ENCODE measurements around the gene CNTNAP5.

The CNTNAP5 gene

DNA sequence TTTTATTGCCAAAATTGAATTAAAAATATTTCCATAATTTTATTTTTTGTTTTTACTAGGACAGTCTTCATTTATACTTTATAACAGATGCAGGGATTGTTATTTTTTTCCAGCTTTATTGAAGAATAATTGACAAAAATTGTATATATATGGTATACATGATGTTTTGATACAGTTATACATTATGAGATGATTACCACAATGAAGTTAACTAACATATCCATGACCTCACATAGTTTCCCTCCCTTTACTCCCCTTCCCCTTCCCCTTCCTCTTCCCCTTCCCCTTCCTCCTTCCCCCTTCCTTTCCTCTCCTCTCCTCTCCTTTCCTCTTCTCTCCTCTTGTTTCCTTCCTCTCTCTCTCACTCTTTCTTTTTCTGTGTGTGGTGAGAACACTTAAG lies 700.1 kb downstream of the CNTNAP5 start:
- no peak for DNase-seq

DNA sequence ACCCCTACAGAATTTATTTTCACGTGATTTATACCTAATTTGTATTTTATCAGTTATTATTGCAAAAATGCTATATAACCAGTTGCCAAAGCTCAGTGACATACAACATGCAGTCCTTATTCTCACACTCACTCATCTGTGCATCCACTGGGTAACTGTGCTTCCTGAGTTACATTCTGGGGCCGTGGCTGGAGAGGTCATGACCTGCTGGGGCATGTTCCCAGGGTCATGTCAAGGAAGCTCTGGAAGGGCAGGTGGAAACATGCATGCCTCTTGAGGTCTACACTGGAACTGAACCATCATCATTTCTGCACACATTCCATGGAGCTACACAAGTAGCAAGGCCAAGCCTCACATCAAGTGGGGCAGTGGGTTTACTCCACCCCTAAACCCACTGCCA lies 715.5 kb downstream of the CNTNAP5 start:
- no peak for DNase-seq

DNA sequence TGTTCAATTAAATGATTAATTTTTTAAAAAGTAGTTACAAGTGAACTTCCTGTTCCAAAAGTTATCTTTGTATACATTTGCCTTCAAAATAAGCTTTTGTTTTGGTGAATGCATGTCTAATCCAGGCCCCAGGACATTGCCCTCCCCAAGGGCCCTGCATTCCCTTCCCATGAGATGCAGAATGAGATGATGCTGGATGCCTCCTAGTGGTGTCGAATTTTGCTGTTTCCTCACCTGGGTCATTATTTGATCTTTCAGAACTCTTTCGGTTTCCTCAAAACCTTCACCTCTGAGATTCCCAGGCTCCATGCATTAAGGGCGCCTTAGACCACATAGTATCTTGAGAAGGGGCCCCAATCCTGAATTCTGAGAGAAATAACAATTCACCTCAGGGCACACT lies 728.8 kb downstream of the CNTNAP5 start:
- no peak for DNase-seq

DNA sequence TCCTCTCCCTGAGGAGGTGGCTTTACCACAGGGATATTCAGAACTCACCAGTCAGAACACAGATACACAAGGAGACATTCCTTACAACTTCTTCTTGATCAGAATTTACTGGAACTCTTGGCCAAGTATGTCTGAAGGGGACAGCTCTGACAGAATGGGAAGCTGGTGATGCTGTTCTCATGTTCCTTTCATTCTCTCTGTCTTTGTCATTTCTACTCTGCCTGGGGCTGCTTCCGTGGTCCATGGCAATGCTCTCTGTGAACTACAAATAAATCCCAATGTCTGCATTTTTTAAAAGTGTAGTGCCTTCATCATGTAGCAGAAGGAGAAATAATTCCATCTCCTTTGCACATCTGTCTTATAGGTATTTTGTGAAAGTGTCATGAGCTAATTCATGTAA lies 730.3 kb downstream of the CNTNAP5 start:
- DNase-seq, result peak; percentile 5

DNA sequence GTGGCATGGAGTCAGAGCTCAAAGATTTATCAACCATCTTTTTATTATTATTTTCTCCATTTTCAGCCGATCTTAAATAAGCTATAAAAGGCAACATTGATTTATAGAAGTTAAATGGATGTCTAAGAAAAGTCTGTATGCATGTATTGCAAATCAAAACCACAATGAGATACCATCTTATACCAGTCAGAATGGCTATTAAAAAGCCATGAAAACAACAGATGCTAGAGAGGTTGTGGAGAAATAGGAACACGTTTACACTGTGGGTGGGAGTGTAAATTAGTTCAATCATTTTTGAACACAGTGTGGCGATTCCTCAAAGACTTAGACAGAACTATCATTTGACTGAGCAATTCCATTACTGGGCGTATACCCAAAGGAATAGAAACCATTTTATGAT lies 731.0 kb downstream of the CNTNAP5 start:
- no peak for DNase-seq

DNA sequence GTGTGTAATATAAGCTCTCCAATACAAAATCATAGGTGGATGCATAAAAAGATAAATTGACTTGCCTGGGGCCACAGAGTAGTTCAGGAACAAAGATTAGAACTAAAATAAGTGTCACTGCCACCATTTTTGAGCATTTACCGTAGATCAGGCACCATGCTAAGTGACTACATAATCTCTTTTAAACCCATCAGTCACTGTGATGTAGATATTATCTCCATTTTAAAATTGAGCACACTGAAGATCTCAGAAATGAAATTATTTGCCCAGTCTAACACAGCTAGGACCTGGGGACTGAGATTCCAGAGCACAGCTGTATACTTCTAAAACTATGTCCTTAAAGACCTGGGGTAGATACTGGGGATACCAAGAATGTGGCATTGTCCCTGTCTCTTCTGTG lies 737.3 kb downstream of the CNTNAP5 start:
- no peak for DNase-seq

DNA sequence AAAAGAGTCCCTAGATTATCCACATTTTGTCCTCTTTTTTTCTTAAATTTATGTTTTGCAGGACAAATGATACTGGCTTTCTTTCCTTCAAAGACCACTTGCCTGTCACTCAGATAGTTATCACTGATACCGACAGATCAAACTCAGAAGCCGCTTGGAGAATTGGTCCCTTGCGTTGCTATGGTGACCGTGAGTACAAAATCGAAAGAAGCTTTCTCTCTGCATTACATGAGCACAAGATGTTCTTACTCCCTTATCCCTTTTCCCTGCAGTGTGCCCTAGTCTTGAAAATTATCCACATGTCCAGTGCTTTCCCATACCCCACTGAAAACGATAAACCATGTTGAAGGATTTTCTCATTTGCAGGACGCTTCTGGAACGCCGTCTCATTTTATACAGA lies 738.5 kb downstream of the CNTNAP5 start:
- no peak for DNase-seq

DNA sequence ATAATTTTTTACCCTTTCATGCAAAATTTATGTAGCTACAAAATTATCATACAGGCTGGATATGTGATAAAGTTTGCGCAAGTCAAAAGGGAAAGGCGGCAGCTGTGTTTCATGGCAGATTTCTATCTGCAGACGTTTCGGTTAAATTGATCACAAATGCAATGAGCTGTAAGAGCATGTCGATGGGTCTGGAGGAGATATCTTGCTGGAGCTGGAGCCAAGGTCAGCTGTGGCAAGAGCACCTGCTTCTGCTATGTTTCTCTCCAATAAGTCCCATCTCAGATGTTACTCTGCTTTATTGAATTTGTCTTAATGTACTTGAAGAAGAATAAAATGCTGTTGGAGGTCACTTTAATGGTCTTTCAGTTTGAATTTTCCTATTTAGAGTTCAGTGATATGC lies 749.7 kb downstream of the CNTNAP5 start:
- no peak for DNase-seq

DNA sequence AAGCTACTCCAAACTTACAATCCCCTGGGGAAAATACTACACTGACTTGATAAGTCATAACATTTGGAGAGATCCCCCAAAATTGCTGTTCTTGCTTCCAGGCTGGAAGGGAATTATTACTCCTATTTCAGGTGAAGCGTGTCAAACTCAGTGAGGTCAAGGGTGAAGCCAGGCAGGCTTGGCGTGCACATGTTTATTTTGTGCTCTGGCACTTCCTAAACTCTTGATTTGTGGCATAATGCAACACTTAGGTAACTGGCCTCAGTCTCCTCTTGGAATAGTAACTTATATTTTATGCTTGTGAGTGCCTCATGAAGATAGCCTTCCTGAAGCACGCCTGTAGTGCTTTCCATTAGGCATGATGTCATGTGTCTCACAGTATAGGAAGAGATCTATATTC lies 751.2 kb downstream of the CNTNAP5 start:
- DNase-seq, result no peak

DNA sequence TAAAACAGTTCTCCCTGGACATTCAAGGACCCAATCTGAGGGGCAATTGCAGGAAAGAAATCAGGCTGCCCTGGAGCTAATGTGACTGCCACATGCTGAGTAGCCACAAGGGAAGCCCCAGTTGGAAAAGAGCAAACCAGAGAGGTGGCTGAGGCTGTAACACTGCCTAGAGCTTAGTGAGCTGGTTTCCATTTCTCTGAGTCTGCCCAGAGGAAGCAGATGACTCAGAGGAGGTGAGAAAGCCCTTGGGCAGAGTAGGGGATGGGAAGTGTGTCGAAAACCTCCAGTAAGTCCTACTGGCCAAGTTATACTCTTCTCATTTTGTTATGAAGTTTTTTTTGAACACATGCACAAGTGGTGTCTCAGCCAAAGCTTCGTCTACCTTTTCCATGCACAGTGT lies 753.0 kb downstream of the CNTNAP5 start:
- peak; percentile 70 for DNase-seq

DNA sequence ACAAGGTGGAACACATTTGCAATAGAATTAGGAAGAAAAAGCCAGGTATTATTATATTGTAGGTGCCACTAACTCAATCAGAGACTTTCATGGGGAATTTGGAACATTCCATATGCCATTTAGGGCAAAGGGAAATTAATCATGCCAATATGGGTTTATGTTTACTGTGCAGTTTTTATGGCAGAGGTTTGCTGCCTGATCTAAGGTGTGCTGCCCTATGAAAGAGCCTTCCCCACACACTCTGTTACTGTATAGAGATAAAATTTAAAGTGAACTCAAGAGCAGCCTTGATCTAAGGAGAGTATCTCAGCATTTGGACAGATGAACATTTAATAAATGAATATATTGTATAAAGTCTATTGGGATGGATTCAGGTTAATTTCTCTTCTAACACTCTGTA lies 771.6 kb downstream of the CNTNAP5 start:
- no peak for DNase-seq

DNA sequence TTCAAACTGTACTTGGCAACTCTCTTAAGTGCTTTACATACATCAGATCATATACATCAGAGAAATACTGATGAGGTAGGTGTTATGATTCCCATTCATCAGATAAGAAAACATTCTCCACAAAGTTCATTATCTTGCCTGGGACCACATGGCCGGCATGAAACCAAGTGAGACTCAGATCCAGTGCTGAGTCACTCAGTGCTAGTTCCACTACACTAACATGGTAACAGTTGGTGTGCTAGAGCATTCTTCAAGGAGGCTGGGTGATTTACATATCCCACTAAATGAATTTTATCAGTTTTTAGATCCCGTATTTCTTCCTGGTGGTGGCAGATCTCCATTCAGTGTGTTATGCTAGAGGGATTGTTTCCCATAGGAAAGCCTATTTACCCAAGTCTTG lies 772.0 kb downstream of the CNTNAP5 start:
- no peak for DNase-seq

DNA sequence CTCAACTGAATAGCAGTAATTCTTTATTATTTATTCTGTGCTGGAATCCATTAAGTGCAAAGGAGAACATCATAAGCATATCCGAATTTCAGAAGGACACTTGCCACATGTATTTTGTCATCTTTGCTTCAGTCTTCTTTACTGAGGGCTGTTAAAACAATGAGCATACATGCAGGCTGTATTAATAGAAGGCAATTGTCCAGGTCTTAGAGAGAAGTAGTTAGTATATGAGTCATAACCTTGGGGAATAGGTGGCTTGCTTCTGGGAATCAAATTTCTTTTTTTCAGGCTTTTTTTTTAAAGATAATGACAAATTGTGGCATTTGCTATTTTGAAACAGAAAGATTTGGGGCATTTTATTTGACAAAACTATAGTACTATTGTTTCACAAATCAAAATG lies 773.5 kb downstream of the CNTNAP5 start:
- no peak for DNase-seq

DNA sequence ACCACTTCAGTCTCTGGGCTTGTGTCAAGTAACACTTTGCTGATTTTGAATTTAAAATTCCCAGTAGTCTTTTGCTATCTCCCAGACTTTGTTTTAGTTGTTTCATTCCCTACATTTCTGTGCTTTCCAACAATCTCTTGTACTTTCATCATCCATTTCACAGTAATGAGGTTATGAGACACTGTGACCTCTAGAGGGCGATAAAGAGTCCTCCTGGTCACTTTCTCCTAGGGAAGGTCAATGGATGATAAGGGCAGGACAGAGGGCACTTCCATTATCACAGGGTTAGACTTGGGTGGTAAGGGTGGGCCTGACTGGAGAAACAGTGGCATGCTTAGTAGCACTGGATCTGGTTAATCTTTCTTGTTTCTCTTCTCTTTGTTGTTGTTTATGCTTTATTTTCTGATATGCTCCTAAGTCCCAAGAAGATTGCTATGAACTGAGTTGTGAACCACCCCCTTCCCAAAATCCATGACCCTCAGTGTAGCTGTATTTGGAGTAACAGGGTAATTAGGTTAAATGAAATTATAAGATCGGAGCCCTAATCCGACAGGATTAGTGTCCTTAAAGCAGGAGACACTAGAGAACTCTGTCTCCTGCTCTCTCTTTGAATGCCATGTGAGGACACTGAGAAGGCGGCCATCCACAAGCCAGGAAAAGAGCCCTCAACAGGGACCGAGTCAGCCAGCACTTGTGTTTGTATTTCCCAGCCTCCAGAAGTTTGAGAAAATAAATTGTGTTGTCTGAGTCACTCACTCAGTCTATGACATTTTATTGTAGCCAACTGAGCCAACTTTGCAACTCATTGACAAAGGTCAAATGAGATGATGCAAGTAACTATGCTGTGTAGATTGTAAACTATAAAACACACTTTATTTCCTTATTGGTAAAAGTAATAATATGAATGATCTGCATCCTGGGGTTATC lies 779.2 kb downstream of the CNTNAP5 start:
- no peak for DNase-seq

DNA sequence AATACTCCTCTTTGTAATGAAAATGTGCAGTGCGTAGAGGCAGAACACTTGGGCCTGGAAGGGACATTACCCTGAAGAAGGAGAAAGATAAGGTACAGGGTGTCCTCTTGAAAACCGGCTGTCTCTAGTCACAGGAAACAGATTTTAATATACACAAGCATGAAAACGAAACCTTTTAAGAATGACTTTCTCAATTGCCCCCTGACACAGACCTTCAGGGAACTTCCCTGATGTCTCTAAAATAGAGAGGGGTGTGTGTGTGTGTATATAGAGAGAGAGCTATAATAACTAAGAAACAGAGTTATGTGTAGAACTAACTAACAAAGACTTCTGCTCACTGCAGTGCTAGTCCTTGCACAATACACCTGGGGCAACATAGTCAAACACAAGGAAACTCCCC lies 780.0 kb downstream of the CNTNAP5 start:
- DNase-seq, result no peak

DNA sequence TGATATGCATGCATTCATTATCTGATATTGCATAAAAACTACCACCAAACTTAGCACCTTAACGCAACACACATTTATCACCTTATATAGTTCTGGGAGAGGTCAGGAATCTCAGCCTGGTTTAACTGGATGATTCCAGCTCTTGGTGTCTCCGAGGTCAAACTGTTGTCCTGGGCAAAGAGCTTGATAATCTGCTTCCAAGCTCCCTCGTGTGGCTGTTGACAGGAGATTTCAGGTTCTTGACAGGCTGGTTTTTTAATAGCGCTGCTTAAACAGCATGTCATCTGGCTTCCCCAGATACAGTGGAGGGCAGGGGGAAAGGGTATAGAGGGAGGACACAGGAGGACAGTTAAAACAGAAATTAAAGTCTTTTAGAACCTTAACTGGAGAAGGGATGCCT lies 785.0 kb downstream of the CNTNAP5 start:
- DNase-seq, result no peak

DNA sequence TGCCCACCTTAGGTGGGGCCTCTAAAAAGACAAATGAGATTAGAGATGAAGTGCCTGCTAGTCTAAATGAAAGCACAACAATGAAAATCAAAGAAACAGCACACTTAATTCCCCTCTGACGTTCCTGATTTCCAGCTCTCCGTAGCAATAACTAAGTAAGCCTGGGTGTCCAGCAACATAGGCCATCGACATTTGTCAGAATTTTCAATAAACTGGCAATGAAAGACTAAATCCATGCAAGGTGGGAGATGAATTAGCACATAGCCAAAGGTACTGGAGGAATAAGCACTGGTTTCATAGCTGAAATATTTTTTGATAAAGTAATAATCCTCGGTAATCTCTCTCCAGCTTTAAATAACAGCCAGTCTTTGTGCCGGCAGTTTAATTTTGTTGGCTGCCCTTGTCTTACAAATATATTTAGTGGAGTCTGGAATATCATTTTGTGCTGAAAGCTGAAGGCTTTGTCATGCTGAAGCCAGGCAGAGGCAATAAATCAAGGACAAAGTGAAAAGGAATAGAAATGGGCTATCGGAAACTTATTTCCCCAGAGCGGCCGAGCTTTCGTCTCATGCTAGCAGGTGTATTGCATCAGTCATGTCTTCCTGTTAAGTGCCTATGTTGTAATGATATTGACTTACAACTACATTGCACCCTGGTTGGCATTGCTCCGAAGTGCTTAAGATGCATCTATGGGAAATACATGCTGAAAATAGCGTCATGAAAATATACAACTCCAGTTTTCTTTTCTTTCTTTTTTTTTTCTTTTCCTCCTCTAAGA lies 790.1 kb downstream of the CNTNAP5 start:
- DNase-seq, result no peak

DNA sequence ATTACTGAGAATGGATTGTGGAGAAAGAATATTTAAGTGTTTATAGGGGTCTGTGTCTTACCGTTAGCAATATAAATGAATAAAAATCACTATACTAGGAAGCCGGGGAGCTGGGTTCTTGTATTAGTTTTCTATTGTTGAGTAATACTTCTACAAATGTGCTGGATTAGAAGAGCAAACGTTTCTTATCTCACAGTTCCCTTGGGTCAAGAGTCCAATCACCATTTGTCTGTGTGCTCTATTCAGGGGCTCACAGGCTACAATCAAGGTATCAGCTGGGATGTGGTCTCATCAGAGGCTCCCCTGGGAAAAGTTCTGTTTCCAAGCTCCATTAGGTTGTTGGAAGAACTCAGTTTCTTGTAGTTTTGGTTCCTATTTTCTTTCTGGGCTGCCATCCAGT lies 790.9 kb downstream of the CNTNAP5 start:
- DNase-seq, result no peak

DNA sequence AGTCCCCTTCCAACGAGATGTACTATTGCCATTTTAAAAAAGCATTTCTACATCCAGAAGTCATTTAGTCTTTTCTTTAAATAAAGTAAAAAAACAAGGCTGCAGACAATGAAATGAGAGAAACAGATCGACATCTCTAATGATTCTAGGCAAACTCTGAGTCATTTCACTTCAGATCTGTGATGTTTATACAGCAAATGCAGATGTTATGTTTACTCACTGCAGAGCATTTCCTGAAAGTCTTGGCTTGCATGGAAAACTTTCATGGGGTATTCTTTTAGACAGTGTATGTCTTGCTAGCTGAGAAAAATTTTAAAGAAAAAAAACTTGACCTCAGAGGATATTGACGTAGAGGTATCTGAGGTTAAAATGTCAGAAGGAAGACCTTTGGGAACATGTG lies 797.4 kb downstream of the CNTNAP5 start:
- DNase-seq, result no peak

DNA sequence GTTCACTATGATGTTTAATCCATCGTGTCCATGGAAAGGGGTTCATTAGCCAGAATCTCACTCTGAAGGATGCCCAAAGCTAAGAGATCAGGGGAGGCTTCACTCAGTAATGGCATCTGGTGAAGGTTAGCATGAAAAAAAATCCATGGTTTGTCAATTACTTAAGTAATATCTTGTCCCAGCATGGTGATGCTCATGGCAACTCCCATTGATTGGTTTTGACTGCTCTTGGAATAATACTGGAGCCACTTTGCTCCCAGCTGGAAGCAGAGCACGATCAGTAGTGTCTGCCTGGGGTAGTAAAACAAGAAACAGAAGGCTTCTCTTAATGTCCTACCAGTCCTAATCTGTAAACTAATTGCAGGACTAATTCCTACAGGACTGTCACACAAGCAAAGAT lies 799.4 kb downstream of the CNTNAP5 start:
- no peak for DNase-seq

DNA sequence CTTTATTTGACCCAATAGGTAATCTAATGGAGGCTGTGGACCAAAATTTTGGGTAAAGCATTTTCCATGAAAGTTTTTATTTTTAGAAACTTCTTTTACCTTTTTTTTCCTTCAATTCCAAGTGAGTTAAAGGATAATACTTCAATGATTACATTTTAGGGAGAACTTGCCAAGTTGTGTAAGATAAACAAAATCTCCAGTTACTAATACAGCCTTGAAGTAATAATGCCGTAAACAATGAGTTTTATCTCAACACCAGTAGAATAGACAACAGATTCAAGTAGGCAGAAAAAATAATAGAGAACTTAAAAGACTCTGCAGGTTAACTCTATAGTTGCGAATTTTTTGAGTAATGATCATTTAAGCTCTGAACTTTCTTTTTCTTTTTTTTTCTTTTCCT lies 807.4 kb downstream of the CNTNAP5 start:
- DNase-seq, result no peak

DNA sequence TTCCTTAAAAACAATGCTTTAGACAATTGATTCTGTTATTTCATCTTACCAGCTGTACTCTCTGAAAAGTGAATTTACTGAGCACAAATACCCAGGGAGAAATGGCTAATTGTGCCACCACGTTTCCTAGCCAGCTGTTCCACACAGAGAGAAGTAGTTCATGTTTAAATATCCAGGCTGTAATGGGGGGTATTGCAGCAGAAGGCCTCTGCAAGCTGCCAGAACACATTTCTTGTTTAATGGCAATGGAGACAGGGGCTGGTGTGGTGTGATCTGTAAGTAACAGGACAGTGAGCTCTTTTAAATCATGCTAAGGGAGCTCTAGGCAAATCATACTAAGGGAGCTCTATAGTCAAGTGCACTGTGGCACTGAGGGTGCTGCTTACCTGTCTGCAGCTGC lies 809.2 kb downstream of the CNTNAP5 start:
- no peak for DNase-seq

DNA sequence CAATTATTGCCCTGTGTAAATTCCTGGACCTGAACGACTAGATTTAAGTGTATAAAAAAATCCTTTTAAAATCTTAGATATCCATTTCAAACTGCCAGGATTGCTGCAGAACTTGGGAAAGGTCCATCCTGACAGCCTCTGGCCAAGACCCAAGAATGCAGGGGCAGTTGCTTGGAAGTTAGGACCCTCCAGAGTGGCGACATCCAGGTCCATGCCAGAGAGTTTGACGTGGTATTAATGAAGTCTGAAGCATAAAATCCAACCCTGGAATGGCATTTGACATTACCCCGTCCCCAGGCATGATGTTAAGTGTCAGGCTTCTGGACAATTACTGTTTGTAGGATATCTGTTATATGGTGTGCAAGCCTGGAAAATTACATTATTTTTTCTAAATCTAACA lies 810.2 kb downstream of the CNTNAP5 start:
- no peak for DNase-seq

DNA sequence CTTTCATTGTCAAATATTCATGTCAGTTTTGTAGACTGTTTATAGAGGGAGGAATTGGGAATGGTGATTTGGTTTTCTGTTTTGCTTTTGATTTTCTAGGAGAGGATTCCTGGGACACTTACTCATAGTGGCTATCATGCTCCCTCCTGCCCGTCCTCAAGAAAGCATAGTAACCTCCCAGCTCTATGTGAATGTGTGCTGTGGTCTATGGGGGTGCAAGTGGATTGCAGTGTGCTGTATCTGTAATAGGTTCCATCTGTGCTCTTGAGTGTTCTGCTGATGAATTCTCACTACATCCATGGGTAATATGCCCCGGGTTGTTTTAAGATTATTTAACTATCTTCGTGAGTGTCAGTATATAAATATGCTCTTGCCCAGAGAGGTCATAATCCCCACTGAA lies 811.3 kb downstream of the CNTNAP5 start:
- peak; percentile 17 for DNase-seq

All from T1000 (cell line).